Lower lobe of right lung (tissue), 2 donors: Measurements from ENCODE around the gene GCN1. TPM values are rescaled to one million over a fixed set of nuclear protein-coding genes. Genes with fewer than 3 reads are reported as not detected.

Experiments used
- ATAC-seq, 2 donors: fragments of 200-7000 bp; cut with Tn5 transposase; one replicate each; pipeline ENCODE4 v1.9.1; 2020 to 2022; ENCODE audit warnings: mild to moderate bottlenecking in 2 of 2, moderate library complexity in 2 of 2
- DNase-seq: peaks from one replicate; pipeline ENCODE4 v3.0.0-alpha.2; 2020
- H3K27ac ChIP-seq: fragments of 200-600 bp; one replicate; pipeline ENCODE4 v1.8.0; 2022
- H3K27me3 ChIP-seq: fragments of 200-600 bp; one replicate; pipeline ENCODE4 v1.8.0; 2022; ENCODE audit warnings: low read depth
- H3K36me3 ChIP-seq: fragments of 200-600 bp; one replicate; pipeline ENCODE4 v1.8.0; 2022; ENCODE audit warnings: mild to moderate bottlenecking
- H3K4me1 ChIP-seq: fragments of 200-600 bp; one replicate; pipeline ENCODE4 v1.8.0; 2022
- H3K4me3 ChIP-seq: fragments of 200-600 bp; one replicate; pipeline ENCODE4 v1.8.0; 2022; ENCODE audit warnings: mild to moderate bottlenecking
- H3K9me3 ChIP-seq: fragments of 200-600 bp; one replicate; pipeline ENCODE4 v1.8.0; 2022
- CTCF ChIP-seq: fragments of 200-600 bp; IDR thresholded peaks from one replicate; pipeline ENCODE4 v1.8.0; 2022; ENCODE audit warnings: antibody characterized with exemption, mild to moderate bottlenecking
- intact Hi-C: fragments of 100-400 bp; cut with DNase I; formaldehyde crosslinking; loops from one replicate; pipeline ENCODE4 v1.11.0; 2022
- total RNA-seq: library from RNA; stranded (reverse); fragmentation: NEBNext Ultra II Directional; extraction: Animal tissue kit (Norgen Biotek cat#: 25700); gene quantifications from one replicate; pipeline ENCODE4 v1.2.1, GENCODE V29; 2021
- donor health status: DM: no; HTN: yes; CAD: no; lungs with severe emphysema.

GCN1 gene
- total RNA-seq, 1 donor from 2014 or later = 73.6 TPM

GRCh38 chr12:120103371-120103770 is 91.1 kb downstream of the GCN1 start:
- Histone ChIP-seq H3K4me1 (peaks cover 30% of the 10 kb centered on the region), H3K9me3 (no peaks in the 10 kb centered on the region), H3K27ac (no peak overlapping the region), H3K36me3 (peaks cover 92% of the 10 kb centered on the region), H3K4me3 (no peak overlapping the region), H3K27me3 (no peaks in the 10 kb centered on the region)
- DNase-seq (no peak), ATAC-seq (no peak)
- intact Hi-C loops = no loop called here
- no peak for TF ChIP-seq CTCF

- Histone ChIP-seq H3K9me3 (no peaks in the 10 kb centered on the region), H3K36me3 (peaks cover 93% of the 10 kb centered on the region), H3K4me1 (peaks cover 30% of the 10 kb centered on the region), H3K4me3 (no peak overlapping the region), H3K27ac (no peak overlapping the region), H3K27me3 (no peaks in the 10 kb centered on the region)
- TF ChIP-seq CTCF = no peak
- intact Hi-C loops = no loop called here
- ATAC-seq (no peak), DNase-seq (no peak)
Observed at GRCh38 chr12:120103044-120103338, 91.5 kb downstream of the GCN1 start.

GRCh38 chr12:120102189-120103043 is 92.1 kb downstream of the GCN1 start:
- DNase-seq = no peak

GRCh38 chr12:120101617-120102016 is 92.9 kb downstream of the GCN1 start:
- Histone ChIP-seq H3K27me3 (no peaks in the 10 kb centered on the region), H3K4me1 (peaks cover 30% of the 10 kb centered on the region), H3K36me3 (peaks cover 93% of the 10 kb centered on the region), H3K27ac (no peak overlapping the region), H3K9me3 (no peaks in the 10 kb centered on the region), H3K4me3 (no peak overlapping the region)
- TF ChIP-seq CTCF = no peak
- no peak for DNase-seq
- no peak for ATAC-seq
- intact Hi-C loops = no loop called here

More at GRCh38 chr12:120102189-120103043, 92.1 kb downstream of the GCN1 start:
- intact Hi-C loops = no loop called here
- no peak for ATAC-seq
- TF ChIP-seq CTCF = no peak
- peaks cover 30% of the 10 kb centered on the region for H3K4me1 ChIP-seq
- no peaks in the 10 kb centered on the region for H3K27me3 ChIP-seq
- no peak overlapping the region for H3K27ac ChIP-seq
- H3K9me3 ChIP-seq = no peaks in the 10 kb centered on the region
- H3K4me3 ChIP-seq = no peak overlapping the region
- peaks cover 93% of the 10 kb centered on the region for H3K36me3 ChIP-seq

GRCh38 chr12:120101182-120101581 is 93.3 kb downstream of the GCN1 start:
- H3K27me3 ChIP-seq = no peaks in the 10 kb centered on the region
- ATAC-seq (no peak), DNase-seq (no peak)
- intact Hi-C loops = no loop called here
- TF ChIP-seq CTCF = no peak
- H3K4me1 ChIP-seq = peaks cover 30% of the 10 kb centered on the region
- no peak overlapping the region for H3K4me3 ChIP-seq
- H3K9me3 ChIP-seq = no peaks in the 10 kb centered on the region
- peaks cover 93% of the 10 kb centered on the region for H3K36me3 ChIP-seq
- no peak overlapping the region for H3K27ac ChIP-seq
